ENCODE measurements around the gene GRAMD1B. TPM values are rescaled to one million over a fixed set of nuclear protein-coding genes. Genes with fewer than 3 reads are reported as not detected.

The GRAMD1B gene
- total RNA-seq, 3 donors from 2014 or later (not counting 1 experiment from before 2014, with no cell fraction given), result 5.9 to 10.3 (median 8.8) TPM

DNA sequence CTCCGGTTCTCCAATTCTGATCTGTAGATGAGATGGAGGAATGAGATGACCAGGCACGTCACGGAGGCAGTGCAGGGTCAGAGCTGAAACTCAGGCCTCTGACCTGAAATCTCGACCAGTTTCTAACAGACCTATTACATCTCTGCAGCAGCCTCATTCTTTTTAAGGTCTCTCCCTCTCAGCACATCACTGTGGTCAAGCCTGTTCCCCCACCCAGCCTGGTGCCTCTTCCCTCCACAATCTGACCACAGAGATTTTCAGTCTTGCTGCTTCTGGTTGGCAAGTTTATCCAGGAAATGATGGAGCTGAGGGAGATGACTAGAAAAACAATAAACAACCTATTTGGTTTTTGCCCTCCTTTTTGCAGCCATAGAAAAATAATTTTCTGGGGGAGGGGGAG, 9.5 kb downstream of the GRAMD1B start:
- Mint-ChIP-seq H3K4me3 (no peak overlapping the region), H3K27me3 (ENCODE audit: low read depth in 2 of 2) (peaks cover 0 to 3% of the 10 kb centered on the region in 2 donors), H3K36me3 (no peaks in the 10 kb centered on the region), H3K27ac (no peak overlapping the region), H3K9me3 (no peaks in the 10 kb centered on the region), H3K4me1 (peaks cover 25 to 34% of the 10 kb centered on the region in 2 donors)
- ATAC-seq, result no peak
- H3K27me3 ChIP-seq (ENCODE audit: control insufficient read depth, insufficient read depth, low read length), result no peaks in the 10 kb centered on the region
- H3K9me3 ChIP-seq (ENCODE audit: control insufficient read depth, insufficient read depth, low read length), result no peaks in the 10 kb centered on the region
- TF ChIP-seq CTCF (IDR thresholded peaks at IDR 0.05), result no peak
- no peak for DNase-seq
- peaks cover 36% of the 10 kb centered on the region for H3K4me1 ChIP-seq (ENCODE audit: control insufficient read depth, insufficient read depth, low read length)
- 44% methylated on average over 4 of the region's 4 CpGs for WGBS (ENCODE audit: insufficient coverage)
- H3K4me3 ChIP-seq (ENCODE audit: low read length), result no peak overlapping the region
- no peak overlapping the region for H3K27ac ChIP-seq (ENCODE audit: low read length)
- H3K36me3 ChIP-seq (ENCODE audit: control insufficient read depth, insufficient read depth, low read length), result no peaks in the 10 kb centered on the region
- intact Hi-C loops (cut with micrococcal nuclease), result no loop called here

- Mint-ChIP-seq H3K36me3 (no peaks in the 10 kb centered on the region), H3K27me3 (ENCODE audit: low read depth in 2 of 2) (peaks cover 0 to 3% of the 10 kb centered on the region in 2 donors), H3K27ac (no peak overlapping the region), H3K4me1 (peaks cover 25 to 38% of the 10 kb centered on the region in 2 donors), H3K4me3 (no peak overlapping the region), H3K9me3 (no peaks in the 10 kb centered on the region)
- H3K36me3 ChIP-seq (ENCODE audit: control insufficient read depth, insufficient read depth, low read length), result no peaks in the 10 kb centered on the region
- no peak overlapping the region for H3K4me3 ChIP-seq (ENCODE audit: low read length)
- H3K9me3 ChIP-seq (ENCODE audit: control insufficient read depth, insufficient read depth, low read length), result no peaks in the 10 kb centered on the region
- H3K27ac ChIP-seq (ENCODE audit: low read length), result no peak overlapping the region
- H3K27me3 ChIP-seq (ENCODE audit: control insufficient read depth, insufficient read depth, low read length), result no peaks in the 10 kb centered on the region
- ATAC-seq (no peak), DNase-seq (no peak)
- H3K4me1 ChIP-seq (ENCODE audit: control insufficient read depth, insufficient read depth, low read length), result peaks cover 37% of the 10 kb centered on the region
- WGBS (ENCODE audit: insufficient coverage), result 93% methylated on average over 5 of the region's 5 CpGs
- TF ChIP-seq CTCF (IDR thresholded peaks at IDR 0.05), result no peak
- intact Hi-C loops (cut with micrococcal nuclease), result no loop called here
These were observed 11.1 kb downstream of the GRAMD1B start for GRCh38 chr11:123441161-123441560.

GRCh38 chr11:123443851-123444623, 14.0 kb downstream of the GRAMD1B start:
- no peaks in the 10 kb centered on the region for H3K27me3 Mint-ChIP-seq (ENCODE audit: low read depth in 2 of 2)
- ATAC-seq (no peak), DNase-seq (no peak)
- Histone ChIP-seq H3K36me3 (ENCODE audit: control insufficient read depth, insufficient read depth, low read length) (no peaks in the 10 kb centered on the region), H3K27ac (ENCODE audit: low read length) (no peak overlapping the region), H3K9me3 (ENCODE audit: control insufficient read depth, insufficient read depth, low read length) (no peaks in the 10 kb centered on the region), H3K27me3 (ENCODE audit: control insufficient read depth, insufficient read depth, low read length) (no peaks in the 10 kb centered on the region), H3K4me1 (ENCODE audit: control insufficient read depth, insufficient read depth, low read length) (peaks cover 18% of the 10 kb centered on the region), H3K4me3 (ENCODE audit: low read length) (no peak overlapping the region)
- peaks cover 7 to 18% of the 10 kb centered on the region in 2 donors for H3K4me1 Mint-ChIP-seq
- no peak overlapping the region for H3K4me3 Mint-ChIP-seq
- no peaks in the 10 kb centered on the region for H3K36me3 Mint-ChIP-seq
- intact Hi-C loops (cut with micrococcal nuclease), result no loop called here
- H3K9me3 Mint-ChIP-seq, result no peaks in the 10 kb centered on the region
- no peak for TF ChIP-seq CTCF (IDR thresholded peaks at IDR 0.05)
- no peak overlapping the region for H3K27ac Mint-ChIP-seq
- 86% methylated on average over 4 of the region's 5 CpGs for WGBS (ENCODE audit: insufficient coverage)

DNA sequence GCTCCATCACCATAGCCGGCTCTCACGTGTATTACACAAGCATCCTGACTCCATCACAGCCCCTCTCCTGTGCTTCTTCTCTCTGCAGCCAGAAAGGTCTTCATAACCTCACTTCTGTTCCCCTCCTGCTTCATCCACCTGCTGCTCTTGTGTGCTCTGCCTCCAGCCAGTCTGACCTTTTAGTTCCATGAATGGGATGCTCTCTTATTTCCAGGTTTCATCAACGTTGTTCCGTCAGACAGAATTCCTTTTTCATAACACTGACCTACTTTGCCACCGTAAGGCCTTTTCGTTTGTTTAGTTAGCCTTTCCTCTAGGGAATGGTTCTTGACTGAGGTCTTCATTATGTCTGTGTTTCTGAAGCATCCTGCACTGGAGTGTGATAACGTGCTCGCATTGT, 18.8 kb downstream of the GRAMD1B start:
- no peak for TF ChIP-seq CTCF (IDR thresholded peaks at IDR 0.05)
- ATAC-seq, result no peak
- H3K9me3 Mint-ChIP-seq, result no peaks in the 10 kb centered on the region
- H3K27ac Mint-ChIP-seq, result no peak overlapping the region
- no peak for DNase-seq
- WGBS (ENCODE audit: insufficient coverage), result 97% methylated on average over 6 of the region's 8 CpGs
- H3K27ac ChIP-seq (ENCODE audit: low read length), result no peak overlapping the region
- H3K36me3 ChIP-seq (ENCODE audit: control insufficient read depth, insufficient read depth, low read length), result no peaks in the 10 kb centered on the region
- intact Hi-C loops (cut with micrococcal nuclease), result no loop called here
- H3K27me3 ChIP-seq (ENCODE audit: control insufficient read depth, insufficient read depth, low read length), result no peaks in the 10 kb centered on the region
- H3K4me3 ChIP-seq (ENCODE audit: low read length), result no peak overlapping the region
- H3K9me3 ChIP-seq (ENCODE audit: control insufficient read depth, insufficient read depth, low read length), result no peaks in the 10 kb centered on the region
- H3K4me1 ChIP-seq (ENCODE audit: control insufficient read depth, insufficient read depth, low read length), result peaks cover 17% of the 10 kb centered on the region
- H3K4me1 Mint-ChIP-seq, result peaks cover under 1 to 11% of the 10 kb centered on the region in 2 donors
- no peaks in the 10 kb centered on the region for H3K36me3 Mint-ChIP-seq
- no peaks in the 10 kb centered on the region for H3K27me3 Mint-ChIP-seq (ENCODE audit: low read depth in 2 of 2)
- H3K4me3 Mint-ChIP-seq, result no peak overlapping the region
